ENCODE measurements around the gene CHSY1. TPM values are rescaled to one million over a fixed set of nuclear protein-coding genes. Genes with fewer than 3 reads are reported as not detected.
A peak's percentile ranks its signal among the peaks of the same experiment; 100 is the strongest.

CHSY1 gene
- total and polyA plus RNA-seq, 2 of the 13 experiments (the other 11 are each of a cell fraction or from before 2014, with no cell fraction given): 13.3 to 13.7 TPM

- TF ChIP-seq SP140L (CRISPR knock-in tag; IDR thresholded peaks at IDR 0.05; ENCODE audit: borderline replicate concordance) (no peak), SIX4 (CRISPR knock-in tag; IDR thresholded peaks at IDR 0.05) (peak; percentile 34; the same call in 1 of the 2 replicates), KLF11 (CRISPR knock-in tag; IDR thresholded peaks at IDR 0.05) (no peak), NCOA5 (CRISPR knock-in tag; IDR thresholded peaks at IDR 0.05) (no peak), E2F2 (CRISPR knock-in tag; IDR thresholded peaks at IDR 0.05; ENCODE audit: borderline replicate concordance) (no peak), GABPB1 (CRISPR knock-in tag; IDR thresholded peaks at IDR 0.05) (peak; percentile 73), CREB3 (CRISPR knock-in tag; IDR thresholded peaks at IDR 0.05) (no peak), KDM4B (CRISPR knock-in tag; IDR thresholded peaks at IDR 0.05) (no peak), TOE1 (CRISPR knock-in tag; IDR thresholded peaks at IDR 0.05) (no peak), ZNF136 (CRISPR knock-in tag; IDR thresholded peaks at IDR 0.05; ENCODE audit: low read depth) (0 out of 2 replicates have a peak, but pooled peaks have one; percentile 37), ZXDC (CRISPR knock-in tag; IDR thresholded peaks at IDR 0.05) (no peak), PPARG (CRISPR knock-in tag; conservative IDR thresholded peaks at IDR 0.05) (no peak), USF2 (IDR thresholded peaks at IDR 0.05; ENCODE audit: low read depth, low read length) (0 out of 2 replicates have a peak, but pooled peaks have one; percentile 16), USF2 (CRISPR knock-in tag; IDR thresholded peaks at IDR 0.05; ENCODE audit: borderline replicate concordance) (peak; percentile 26; the same call in 1 of the 2 replicates)
- TF ChIP-seq, protein P1, sequence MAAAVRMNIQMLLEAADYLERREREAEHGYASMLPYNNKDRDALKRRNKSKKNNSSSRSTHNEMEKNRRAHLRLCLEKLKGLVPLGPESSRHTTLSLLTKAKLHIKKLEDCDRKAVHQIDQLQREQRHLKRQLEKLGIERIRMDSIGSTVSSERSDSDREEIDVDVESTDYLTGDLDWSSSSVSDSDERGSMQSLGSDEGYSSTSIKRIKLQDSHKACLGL (CRISPR knock-in tag; IDR thresholded peaks at IDR 0.05): 0 out of 2 replicates have a peak, but pooled peaks have one; percentile 31
- TF ChIP-seq, protein P2, sequence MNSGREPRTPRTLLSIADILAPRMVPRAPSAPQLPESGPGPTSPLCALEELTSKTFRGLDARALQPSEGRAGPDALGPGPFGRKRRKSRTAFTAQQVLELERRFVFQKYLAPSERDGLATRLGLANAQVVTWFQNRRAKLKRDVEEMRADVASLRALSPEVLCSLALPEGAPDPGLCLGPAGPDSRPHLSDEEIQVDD (CRISPR knock-in tag; IDR thresholded peaks at IDR 0.05; ENCODE audit: borderline replicate concordance): no peak
- TF ChIP-seq, protein P3, sequence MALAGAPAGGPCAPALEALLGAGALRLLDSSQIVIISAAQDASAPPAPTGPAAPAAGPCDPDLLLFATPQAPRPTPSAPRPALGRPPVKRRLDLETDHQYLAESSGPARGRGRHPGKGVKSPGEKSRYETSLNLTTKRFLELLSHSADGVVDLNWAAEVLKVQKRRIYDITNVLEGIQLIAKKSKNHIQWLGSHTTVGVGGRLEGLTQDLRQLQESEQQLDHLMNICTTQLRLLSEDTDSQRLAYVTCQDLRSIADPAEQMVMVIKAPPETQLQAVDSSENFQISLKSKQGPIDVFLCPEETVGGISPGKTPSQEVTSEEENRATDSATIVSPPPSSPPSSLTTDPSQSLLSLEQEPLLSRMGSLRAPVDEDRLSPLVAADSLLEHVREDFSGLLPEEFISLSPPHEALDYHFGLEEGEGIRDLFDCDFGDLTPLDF (CRISPR knock-in tag; IDR thresholded peaks at IDR 0.05): no peak
Measured at GRCh38 chr15:101251830-101252820, at the start of gene CHSY1 (continued).

Measured in HepG2 (cell line).